Stimulated activated CD8-positive, alpha-beta memory T cell treated with anti-CD3 and anti-CD28 coated beads, Interleukin-15, amount 100 ng/mL, for 48 hours (primary cell): Measurements from ENCODE around the gene BLVRB.
"Not testable (repeated sequence)": the region's sequence is repeated elsewhere in the genome, so short reads cannot be mapped to it uniquely, and the experiment has no call there.

Source experiments
- DNase-seq, 2 donors: peaks; one replicate each; pipeline ENCODE4 v3.0.0-alpha.2; 2020; ENCODE audit warnings: low read depth in 2 of 2

BLVRB gene

DNA sequence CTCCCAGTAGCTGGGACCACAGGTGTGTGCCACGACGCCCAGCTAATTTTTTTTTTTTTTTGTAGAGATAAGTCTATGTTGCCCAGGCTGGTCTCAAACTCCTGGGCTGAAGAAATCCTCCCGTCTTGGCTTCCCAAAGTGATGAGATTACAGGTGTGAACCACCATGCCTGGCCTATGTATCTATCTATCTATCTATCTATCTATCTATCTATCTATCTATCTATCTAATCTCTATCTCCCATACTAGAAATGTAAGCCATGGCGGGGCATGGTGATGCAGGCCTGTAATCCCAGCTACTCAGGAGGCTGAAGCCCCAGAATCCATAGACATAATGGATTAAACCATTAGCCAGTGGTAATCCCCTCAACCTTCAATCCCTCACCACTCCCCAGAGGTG is 14.9 kb downstream of the BLVRB start:
- DNase-seq, result no peak

DNA sequence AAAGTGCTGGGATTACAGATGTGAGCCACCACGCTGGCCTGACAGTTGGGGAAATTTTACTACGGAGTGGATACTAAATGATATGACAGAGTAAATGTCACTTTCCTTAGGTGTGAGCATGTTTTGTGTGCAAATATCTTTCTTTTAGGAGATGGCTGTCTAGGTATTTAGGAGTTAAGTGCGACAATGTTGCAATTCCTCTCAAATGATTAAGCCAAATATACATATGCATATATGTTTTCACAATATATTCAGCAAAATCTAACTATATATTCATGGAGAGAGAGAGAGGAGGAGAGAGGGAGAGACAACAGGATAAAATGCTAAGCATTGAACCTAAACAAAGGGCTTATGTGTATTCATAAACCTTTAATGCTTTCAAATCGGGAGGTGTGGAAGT is 16.0 kb downstream of the BLVRB start:
- DNase-seq, result no peak

DNA sequence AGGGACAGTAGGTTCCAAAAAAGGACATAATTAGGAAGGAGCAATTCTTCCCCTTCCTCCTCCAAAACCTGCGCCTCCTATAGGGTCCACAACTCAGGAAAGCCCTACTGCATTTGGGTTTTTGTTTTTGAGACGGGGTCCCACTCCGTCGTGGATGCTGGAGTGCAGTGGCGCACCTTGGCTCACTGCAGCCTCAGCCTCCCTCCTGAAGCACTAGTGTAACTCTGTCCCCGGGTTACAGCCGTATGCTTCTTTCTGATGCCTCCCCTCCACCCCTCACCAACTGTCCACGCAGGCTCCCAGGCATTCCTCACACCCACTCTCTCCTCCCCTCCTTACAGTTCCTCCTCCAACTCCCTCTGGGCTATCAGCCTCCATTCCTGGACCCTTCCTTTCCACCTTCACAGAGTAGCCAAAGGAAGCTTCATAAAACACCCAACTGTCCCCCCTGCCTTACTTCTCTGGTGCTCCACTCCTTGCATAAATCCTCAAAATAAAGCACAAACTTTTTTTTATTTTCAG is 19.2 kb downstream of the BLVRB start:
- no peak for DNase-seq

DNA sequence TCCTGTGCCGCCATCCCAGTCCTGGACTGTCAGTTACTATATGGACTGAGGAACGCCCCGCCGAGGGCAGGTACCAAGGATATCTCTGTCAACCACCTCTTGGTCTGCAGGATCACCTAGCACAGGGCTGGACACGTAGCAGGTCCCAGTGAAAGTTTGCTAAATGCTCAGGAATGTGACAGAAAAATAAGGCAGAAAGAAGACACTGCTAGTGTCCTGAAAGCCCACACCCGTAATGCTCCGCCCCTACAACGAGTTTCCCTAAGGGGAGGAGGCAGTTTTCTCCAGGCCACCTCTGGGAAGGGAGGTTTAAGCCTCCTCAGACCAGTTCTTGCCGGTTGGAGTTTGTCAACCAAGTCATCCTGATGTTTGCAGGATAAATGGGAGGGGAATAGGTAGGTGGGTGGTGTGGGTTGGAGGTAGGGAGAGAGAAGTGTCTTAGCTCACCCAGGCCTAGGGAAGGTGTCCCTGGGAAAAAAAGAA is 19.7 kb downstream of the BLVRB start:
- DNase-seq, result no peak

DNA sequence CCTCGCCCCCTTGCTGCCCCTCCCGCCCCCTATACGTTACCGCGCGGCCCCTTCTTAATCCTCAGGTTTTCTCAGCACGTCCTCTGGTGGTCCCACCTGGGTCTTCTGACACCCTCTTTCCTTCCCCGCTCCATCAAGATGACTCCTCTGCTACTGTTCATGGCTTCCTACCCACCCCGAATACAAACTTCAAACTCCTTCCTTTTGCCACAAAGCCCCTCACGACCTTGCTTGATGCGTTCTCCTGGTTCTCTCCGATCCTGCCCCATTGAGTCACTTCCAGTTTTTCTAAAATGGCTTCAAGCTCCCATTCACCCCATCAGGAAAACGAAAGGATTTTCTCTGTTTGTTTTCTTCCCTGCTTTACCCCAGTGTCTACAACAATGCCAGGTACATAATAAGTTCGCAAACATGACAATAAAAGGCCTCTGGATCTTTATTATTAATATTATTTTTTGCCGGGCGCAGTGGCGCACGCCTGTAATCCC is 20.7 kb downstream of the BLVRB start:
- no peak for DNase-seq

DNA sequence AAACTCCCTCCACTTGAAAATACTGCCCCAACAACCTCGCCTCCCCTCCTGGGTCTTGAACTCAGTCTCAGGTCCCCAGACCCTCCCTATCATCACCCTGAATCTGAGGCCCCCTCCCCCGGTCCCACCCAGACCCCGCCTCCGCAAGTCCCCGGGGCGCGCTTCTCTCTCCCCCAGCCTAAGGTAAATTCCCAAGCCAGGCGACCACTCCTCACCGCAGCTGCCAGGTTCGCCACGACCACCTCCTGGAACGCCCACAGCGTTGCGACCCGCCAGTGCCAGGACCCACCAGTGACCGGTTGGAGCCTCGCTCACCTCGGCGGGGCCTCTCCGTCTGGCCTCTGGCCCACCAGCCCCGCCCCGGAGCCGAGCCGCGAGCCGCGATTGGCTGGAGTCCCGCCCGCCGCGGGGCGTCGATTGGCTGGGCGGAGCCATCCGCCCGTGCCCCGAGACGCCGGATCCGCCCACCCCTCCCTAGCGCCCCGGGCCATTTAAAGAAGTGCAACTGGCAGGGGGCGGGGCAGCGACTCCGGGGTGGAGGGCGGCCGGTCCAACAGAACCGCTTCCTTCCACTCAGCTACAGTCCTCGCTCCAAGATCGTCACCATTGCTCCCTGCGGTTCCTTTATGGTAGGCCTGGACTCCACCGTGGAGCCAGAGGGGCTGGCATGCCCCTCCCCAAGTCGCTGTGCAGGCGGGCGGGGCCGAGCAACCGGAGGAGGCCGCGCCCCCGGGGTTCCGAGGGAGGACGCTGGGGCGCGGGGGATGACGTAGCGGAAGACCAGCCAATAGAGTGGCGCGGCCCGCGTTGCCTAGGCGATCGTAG is 21.3 kb downstream of the BLVRB start, which contains the start of gene SERTAD3:
Gene SERTAD3, minus strand, starts transcription at position 336 of the 825 bp plus-strand sequence. CDS start 2,255 bp downstream, outside the sequence.
- peak; percentile 95 to 96 for DNase-seq

DNA sequence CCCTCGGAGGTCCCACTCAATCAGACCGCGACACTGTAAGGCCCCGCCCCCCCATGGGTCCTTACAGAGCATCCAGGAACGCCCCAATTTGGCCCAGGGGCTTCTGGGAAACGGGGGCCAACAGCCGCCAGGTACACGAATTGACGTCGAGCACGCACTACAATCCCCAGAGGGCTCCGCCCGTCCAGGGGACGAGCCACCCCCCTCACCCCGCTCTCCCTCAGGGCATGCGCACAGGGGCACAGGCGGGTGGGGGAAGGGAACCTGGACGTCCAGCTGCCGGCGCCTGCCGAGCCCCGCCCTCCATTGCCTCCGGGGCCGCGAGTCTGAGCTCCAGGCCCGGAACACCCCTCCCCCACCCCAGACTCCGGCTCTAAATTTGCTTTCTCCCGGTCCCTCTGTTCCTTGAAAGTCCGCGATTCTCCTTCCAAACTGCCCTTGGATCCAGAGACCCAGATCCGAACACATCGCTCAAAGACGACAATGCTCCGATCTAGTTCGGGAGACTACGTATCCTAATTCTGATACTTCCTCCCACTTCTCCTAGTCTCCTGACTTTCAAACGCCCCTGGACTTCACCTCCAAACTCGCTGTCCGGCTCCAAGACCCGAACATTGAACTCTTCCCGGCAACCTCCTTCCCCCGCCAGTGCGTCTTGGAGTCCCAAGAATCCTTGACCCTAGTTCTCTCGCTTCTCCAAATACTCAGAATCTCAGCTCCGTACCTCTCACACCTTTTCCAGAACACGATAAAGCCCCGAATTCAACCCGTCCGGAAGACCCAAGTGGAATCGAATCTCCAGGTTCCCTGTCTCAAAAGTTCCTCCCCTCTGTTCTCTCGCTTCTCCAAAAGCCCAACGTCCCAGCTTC is 22.2 kb downstream of the BLVRB start:
- peak; percentile 99 for DNase-seq

DNA sequence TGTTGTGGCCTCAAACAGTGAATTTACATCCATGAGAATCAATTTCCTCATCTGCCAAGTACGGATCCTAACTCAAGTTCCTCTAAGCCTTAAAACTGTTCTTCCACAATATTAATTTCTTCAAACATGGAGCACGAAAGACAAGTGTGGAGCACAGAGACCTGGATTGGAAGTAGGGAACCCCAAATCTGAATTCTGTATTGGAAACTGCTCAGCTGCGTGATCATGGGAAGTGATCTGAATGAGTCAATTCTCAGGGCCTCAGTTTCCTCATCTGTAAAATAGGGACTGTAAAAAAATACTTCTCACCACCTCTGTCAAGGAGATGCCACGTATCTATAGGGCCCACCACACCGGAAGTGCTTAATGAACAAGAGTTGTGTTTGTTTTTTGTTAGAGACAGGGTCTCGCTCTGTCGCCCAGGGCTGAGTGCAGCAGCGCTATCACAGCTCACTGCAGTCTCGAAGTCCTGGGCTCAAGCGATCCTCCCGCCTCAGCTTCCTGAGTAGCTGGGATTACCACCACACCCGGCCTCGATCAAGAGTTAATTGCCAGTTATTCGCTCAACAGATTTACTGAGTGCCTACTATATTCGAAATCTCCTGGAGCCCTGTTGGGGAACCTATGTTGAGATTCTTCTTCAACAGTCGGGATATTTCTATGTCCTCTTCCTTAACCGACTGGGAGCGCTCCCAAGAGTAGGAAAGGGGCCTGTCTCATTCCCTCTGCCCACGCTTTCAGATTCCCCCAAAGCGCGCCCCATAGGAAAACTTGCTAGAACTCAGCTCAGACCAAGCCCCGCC is 23.0 kb downstream of the BLVRB start:
- DNase-seq, result no peak

DNA sequence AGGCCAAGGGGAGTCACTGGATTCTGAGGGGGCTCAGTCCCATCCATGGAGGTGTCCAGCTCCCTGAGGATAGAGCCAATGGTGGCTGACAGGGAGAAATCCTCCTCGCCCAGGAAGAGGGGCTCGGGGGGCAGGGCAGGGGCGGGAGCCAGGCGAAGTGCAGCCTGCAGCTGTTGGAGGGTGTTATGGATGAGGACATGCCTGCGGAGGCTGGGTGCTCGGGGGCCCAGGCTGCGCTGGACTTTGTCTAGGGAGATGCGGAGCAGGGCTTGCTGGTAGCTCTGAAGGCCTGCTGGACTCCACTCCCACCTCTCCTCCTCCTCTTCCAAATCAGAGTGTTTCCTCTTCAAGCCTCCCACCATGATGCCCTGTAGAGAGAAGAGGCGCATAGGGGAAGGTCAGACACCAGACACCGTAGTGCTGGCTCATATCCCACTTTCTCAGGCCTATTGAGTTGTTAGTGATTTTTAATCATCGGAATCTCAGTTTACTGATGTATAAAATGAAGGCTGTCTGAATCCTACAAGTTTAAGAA is 23.8 kb downstream of the BLVRB start:
- no peak for DNase-seq

DNA sequence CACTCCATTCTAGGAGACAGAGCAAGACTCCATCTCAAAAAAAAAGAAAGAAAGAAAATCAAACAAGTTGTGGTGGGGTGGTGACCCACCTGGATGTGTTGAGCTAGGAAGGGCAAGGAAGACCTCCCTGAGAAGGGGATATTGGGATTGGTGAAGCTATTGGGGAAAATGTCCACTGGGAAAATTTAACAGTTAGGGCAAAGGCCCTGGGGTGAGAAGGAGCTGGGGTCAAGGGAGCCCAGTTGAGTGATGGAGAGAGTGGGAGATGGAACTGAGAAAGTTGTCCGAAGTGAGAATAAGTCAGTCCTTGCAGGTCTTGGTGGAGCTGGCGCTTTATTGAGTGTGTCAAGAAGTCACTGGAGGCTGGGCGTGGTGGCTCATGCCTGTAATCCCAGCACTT is 27.3 kb downstream of the BLVRB start:
- DNase-seq, result no peak

DNA sequence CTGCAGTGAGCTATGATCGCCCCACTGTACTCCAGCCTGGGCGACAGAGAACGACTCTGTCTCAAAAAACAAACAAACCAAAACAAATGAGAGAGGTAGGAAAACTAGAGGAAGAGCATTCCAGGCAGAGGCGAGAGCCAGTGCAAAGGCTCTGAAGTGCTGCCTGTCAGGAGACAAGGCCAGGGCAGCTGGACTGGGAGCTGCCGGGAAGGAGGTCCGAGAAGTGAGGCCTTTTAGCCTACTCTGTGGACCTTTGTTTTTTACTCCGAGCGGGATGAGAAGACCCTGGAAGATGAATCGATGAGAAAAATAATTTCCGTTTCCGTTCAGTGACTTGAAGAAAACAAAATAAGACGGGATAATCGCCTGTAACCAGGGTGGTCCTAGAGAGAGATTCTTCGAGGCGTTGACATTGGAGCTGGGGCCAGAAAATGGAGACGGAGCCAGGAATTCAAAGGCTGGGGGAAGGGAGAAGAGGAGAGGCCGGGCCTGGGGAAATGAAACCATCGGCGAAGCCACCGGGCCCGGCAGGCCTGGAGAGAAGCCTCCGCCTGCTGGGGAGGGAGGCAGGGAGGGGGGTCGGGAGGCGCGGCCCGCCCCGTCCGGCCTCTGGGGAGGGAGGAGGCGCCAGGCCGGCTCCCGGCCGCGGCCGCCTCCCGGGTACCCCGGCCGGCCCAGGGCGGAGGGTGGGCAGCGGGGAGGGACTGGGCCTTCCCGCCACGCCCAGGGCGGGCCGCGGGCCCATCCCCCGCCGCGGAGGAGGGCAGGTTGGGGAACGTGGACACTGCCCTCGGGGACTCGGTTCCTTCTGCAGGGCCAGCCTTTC is 31.9 kb downstream of the BLVRB start:
- DNase-seq, result peak; percentile 32 to 43

DNA sequence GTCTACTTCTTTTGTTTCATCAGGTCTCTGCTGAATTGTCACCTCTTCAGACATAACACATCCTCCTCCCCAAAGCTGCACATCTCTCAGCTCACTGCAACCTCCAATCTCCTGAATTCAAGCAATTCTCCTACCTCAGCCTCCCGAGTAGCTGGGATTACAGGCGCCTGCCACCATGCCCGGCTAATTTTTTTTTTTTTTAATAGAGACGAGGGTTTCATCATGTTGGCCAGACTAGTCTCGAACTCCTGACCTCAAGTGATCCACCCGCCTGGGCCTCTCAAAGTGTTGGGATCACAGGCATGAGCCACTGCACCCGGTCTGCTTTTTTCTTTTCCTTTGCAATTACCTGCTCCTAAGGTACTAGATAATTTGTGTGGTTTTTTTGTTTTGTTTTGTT is 32.8 kb downstream of the BLVRB start:
- DNase-seq, result not testable (repeated sequence)

DNA sequence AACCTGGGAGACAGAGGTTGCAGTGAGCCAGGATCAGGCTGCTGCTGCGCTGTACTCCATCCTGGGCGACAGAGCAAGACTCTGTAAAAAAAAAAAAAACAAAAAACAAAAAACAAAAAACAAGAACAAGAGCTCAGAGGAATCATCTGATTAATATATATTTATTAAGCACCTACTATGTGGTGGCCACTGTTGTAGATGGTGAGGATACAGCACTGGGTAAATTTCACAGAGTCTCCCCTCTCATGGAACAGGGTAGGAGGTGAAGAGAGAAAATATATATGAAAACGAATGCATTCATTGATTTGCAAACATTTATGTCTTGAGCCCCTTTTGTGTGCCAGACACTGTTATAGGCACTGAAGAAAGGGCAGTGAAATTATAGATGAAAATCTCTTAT is 33.8 kb downstream of the BLVRB start:
- no peak for DNase-seq

DNA sequence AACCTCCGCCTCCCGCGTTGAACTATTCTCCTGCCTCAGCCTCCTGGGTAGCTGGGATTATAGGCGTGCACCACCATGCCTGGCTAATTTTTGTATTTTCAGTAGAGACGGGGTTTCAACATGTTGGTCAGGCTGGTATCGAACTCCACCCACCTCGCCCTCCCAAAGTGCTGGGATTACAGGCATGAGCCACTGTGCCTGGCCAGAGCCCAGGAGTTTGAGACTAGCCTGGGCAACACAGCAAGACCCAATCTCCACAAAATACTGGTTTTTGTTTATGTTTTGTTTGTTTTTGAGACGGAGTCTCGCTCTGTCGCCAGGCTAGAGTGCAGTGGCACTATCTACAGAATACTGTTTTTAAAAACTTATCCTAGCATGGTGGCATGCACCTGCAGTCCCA is 35.3 kb downstream of the BLVRB start:
- not testable (repeated sequence) for DNase-seq

DNA sequence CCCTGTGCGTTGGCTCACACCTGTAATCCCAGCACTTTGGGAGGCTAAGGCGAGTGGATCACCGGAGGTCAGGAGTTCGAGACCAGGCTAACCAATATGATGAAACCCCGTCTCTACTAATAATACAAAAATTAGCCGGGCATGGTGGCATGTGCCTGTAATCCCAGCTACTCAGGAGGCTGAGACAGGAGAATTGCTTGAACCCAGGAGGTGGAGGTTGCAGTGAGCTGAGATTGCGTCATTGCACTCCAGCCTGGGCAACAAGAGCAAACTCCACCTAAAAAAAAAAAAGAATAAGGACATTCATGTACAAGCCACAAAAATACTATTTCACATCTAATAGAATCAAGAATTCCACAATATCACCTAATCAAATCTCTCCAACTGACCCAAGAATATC is 37.3 kb downstream of the BLVRB start:
- not testable (repeated sequence) for DNase-seq

DNA sequence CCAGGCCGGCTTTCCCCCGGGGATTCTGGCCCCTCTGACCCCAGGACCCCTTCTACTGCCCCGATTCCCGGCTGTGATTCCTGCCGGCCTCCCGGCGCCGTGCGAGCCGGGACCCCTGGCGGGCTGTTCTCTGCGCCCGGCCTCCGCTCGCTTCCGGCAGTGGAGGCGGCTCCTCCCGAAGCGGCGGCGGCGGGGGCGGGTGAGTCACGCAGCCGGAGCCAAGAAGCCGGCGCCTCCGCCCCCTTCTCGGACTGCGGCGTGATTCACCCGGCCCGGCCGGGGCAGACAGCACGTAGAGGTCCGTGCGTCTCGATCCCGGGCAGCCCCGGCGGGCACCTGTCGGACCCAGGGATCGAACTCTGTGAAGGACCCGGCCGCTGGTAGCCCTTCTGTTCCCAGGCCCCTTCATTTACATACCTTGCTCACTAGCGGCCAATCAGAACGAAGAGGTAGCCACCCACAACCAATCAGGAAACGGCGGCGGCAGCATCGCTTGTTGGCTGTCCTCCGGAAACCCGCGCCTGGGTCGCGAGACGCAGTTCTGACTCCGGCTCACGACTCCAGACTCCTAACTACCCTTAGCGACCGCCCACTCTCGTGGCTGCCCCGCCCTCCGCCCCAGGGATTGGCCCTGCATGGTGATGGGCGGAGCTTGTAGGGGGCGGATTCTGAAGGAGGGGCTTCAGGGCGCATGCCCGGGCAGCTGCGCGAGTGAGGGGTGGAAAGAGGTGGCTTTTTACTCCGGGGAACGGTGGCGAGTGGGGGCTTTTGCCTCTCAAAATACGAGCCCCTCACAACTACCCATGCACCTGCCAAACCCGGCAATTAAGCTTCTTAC is 39.9 kb downstream of the BLVRB start, which contains the start of gene SERTAD1:
Gene SERTAD1, minus strand, starts transcription at position 543 of the 838 bp plus-strand sequence. CDS start 2,446 bp downstream, outside the sequence.
- DNase-seq, result peak; percentile 100

DNA sequence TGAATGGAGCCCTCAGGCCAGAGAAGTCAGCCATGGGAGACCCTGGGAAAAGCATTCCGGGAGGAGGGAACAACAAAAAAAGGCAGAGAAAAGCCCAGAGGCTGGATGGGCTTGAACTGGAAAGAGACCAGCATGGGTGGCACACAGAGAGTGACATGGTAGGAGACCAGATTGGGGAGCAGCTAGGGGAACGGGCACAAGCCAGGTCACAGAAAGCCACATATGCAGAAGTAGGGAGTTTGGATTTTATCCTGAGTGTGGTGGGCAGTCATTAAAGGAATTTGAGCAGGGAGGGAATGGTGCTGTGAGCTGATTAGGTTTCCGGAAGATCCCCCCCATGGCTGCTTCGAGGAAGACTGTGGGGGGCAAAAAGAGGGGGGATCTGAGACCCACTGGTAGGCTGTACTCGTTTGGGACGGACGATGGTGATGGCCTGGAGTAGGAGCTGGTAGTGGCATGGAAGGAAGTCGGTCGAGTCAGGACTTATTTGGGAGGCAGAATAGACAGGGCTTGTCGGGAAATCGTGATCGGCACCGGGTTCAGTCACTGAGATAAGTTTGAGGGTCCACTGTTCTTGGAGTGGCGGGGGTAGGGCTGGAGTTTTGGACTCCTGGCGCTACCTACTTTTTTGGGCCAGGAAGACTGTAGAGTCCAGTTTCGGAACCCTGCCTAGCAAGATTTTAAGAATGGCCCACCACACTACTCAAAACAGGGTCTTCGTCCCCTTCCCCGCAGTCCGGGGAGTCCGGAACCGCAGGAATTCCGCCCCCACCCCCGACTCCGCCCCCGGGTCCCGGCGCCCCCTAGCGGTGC is 40.7 kb downstream of the BLVRB start:
- DNase-seq, result no peak

DNA sequence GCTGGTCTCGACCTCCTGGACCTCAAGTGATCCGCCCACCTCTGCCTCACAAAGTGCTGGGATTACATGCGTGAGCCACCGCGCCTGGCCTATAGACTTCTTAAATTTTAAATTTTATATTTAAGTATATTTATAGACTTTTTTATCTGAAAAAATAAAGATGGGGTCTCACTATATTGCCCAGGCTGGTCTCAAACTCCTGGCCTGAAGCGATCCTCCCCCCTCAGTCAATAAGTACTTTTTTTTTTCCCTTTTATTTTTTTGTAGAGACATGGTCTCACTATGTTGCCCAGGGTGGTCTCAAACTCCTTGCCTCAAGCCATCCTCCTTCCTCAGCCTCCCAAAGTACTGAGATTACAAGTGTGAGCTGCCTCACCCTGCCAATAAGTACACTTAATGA is 41.6 kb downstream of the BLVRB start:
- DNase-seq, result no peak
